ENCODE results near the gene AUTS2.

- TF ChIP-seq ZNF274 (IDR thresholded peaks at IDR 0.05; ENCODE audit: low read depth, low read length) (no peak), YY1 (IDR thresholded peaks at IDR 0.05; ENCODE audit: insufficient read depth, insufficient read length) (no peak), SUZ12 (IDR thresholded peaks at IDR 0.05; ENCODE audit: extremely low read depth, insufficient read depth, insufficient read length) (no peak)
Observed at GRCh38 chr7:70060298-70061068, 462.2 kb downstream of the AUTS2 start.
